GM23248 (cell line): ENCODE results near the gene IFFO2.

ENCODE experiments used
- EZH2 ChIP-seq: fragments of 200-600 bp; sonication (generic); IDR thresholded peaks from 2 replicates; pipeline ENCODE4 v1.6.1; 2018; ENCODE audit warnings: antibody characterized with exemption, mild to moderate bottlenecking; ENCODE audit not compliant: insufficient read depth, poor library complexity, severe bottlenecking
- EZH2phosphoT487 ChIP-seq: fragments of 200-600 bp; sonication (generic); IDR thresholded peaks from 2 replicates; pipeline ENCODE4 v1.6.1; 2018; ENCODE audit warnings: antibody characterized with exemption, moderate library complexity, mild to moderate bottlenecking, low read depth; ENCODE audit not compliant: insufficient read depth

- TF ChIP-seq EZH2 = no peak
- TF ChIP-seq EZH2phosphoT487 = no peak
Observed at GRCh38 chr1:18879791-18880309, 76.6 kb downstream of the IFFO2 start.
